Measurements from ENCODE around the gene PERM1. TPM values are rescaled to one million over a fixed set of nuclear protein-coding genes. Genes with fewer than 3 reads are reported as not detected.
A peak's percentile ranks its signal among the peaks of the same experiment; 100 is the strongest.
"Not testable (repeated sequence)": the region's sequence is repeated elsewhere in the genome, so short reads cannot be mapped to it uniquely, and the experiment has no call there.

The PERM1 gene
- total and polyA plus RNA-seq, 4 donors, result 0.06 to 0.45 (median 0.15) TPM; not detected in 1

DNA sequence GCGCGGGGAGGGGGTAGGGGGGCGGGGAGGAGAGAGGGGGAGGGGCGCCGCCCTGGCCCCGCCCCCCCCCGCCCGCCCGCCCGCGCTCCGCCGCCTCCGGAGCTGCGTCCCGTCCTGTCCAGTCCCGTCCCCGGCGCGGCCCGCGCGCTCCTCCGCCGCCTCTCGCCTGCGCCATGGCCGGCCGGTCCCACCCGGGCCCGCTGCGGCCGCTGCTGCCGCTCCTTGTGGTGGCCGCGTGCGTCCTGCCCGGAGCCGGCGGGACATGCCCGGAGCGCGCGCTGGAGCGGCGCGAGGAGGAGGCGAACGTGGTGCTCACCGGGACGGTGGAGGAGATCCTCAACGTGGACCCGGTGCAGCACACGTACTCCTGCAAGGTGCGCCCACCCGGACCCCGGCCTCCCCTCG, 38.1 kb upstream of the PERM1 start, which contains the start of gene AGRN:
Gene AGRN, plus strand, starts transcription at position 121 of the 405 bp plus-strand sequence. Its CDS starts 53 bp downstream, at position 174.
- Histone ChIP-seq H3K9ac (ENCODE audit: insufficient read depth in 1 of 2, low read length in 2 of 2) (no peak within 1 kb of the TSS), H3K4me1 (ENCODE audit: control insufficient read depth in 5 of 5, insufficient read depth in 5 of 5, low read length in 5 of 5) (peaks cover 0 to 27% (median 19%) of the 10 kb centered on the region in 5 donors), H3K36me3 (ENCODE audit: control insufficient read depth in 4 of 4, insufficient read depth in 4 of 4, low read length in 4 of 4) (no peaks in the 10 kb centered on the region), H3K27ac (ENCODE audit: low read depth in 1 of 2, low read length in 1 of 2) (peak within 1 kb of the TSS; percentile 66 to 67), H3K27me3 (ENCODE audit: control insufficient read depth in 3 of 3, insufficient read depth in 3 of 3, low read length in 2 of 3) (no peaks in the 10 kb centered on the region), H3K4me3 (peak within 1 kb of the TSS; percentile 72), H3K9me3 (ENCODE audit: control insufficient read depth in 4 of 4, insufficient read depth in 3 of 4, low read length in 3 of 4) (no peaks in the 10 kb centered on the region)
- 0% methylated on average over 24 to 52 of the region's 58 CpGs for WGBS, 2 donors
- DNase-seq (no peak), ATAC-seq (ENCODE audit: insufficient read depth, low FRiP score) (peak; percentile 5)
- TF ChIP-seq, protein P1, sequence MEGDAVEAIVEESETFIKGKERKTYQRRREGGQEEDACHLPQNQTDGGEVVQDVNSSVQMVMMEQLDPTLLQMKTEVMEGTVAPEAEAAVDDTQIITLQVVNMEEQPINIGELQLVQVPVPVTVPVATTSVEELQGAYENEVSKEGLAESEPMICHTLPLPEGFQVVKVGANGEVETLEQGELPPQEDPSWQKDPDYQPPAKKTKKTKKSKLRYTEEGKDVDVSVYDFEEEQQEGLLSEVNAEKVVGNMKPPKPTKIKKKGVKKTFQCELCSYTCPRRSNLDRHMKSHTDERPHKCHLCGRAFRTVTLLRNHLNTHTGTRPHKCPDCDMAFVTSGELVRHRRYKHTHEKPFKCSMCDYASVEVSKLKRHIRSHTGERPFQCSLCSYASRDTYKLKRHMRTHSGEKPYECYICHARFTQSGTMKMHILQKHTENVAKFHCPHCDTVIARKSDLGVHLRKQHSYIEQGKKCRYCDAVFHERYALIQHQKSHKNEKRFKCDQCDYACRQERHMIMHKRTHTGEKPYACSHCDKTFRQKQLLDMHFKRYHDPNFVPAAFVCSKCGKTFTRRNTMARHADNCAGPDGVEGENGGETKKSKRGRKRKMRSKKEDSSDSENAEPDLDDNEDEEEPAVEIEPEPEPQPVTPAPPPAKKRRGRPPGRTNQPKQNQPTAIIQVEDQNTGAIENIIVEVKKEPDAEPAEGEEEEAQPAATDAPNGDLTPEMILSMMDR (IDR thresholded peaks at IDR 0.05; ENCODE audit: control extremely low read depth, extremely low read depth), result no peak

DNA sequence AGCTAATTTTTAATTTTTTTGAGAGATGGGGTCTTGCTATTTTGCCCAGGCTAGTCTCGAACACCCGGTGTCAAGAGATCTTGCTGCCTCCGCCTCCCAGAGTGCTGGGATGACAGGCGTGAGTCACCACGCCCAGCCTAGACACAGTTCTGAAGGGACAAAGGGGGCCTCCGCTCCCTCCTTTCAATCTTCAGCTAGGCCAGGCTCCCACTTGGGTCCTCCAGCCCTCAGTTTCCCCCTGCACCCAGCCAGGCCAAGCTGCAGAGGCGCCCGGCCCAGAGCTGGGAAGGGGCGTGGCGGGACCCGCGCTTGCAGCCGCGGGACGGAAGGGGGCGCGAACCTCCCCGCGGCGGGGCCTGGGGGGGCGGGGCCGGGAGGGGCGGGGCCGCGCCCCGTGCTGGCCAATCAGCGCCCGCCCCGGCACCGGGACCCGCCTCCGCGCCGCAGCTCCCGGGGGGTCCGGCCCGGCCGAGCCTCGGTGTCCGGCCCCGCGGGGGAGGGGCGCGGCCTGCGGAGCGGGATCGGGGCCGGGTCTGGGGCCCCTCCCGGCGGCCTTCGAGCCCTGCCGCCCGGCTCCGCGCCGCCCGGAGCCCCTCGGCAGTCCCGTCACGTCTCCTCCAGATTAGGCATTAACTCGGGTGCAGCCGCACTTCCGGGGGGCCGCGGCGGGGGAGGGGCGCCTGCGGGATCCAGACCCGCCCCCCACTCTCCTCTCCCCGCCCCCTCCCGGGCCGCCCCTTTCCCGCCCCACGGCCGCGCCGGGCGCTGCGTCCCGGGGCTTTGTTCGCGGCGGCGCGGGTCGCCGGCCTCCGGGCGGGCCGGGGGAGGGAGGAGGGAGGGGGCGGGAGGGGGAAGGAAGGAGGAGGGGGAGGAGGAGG, 37.5 kb upstream of the PERM1 start:
- Histone ChIP-seq H3K27ac (ENCODE audit: low read depth in 1 of 2, low read length in 1 of 2) (peak overlapping the region; percentile 66), H3K4me1 (ENCODE audit: control insufficient read depth in 5 of 5, insufficient read depth in 5 of 5, low read length in 5 of 5) (peaks cover 0 to 23% (median 13%) of the 10 kb centered on the region in 5 donors), H3K9me3 (ENCODE audit: control insufficient read depth in 4 of 4, insufficient read depth in 3 of 4, low read length in 3 of 4) (no peaks in the 10 kb centered on the region), H3K36me3 (ENCODE audit: control insufficient read depth in 4 of 4, insufficient read depth in 4 of 4, low read length in 4 of 4) (no peaks in the 10 kb centered on the region), H3K4me3 (peak overlapping the region; percentile 30), H3K9ac (ENCODE audit: insufficient read depth in 1 of 2, low read length in 2 of 2) (no peak overlapping the region), H3K27me3 (ENCODE audit: control insufficient read depth in 3 of 3, insufficient read depth in 3 of 3, low read length in 2 of 3) (no peaks in the 10 kb centered on the region)
- DNase-seq, result peak; percentile 88 to 93 (median 90)
- ATAC-seq (ENCODE audit: insufficient read depth, low FRiP score), result peak; percentile 91
- TF ChIP-seq, protein P1 (IDR thresholded peaks at IDR 0.05; ENCODE audit: control extremely low read depth, extremely low read depth), result peak; percentile 20
- WGBS, 2 donors, result 1 to 4% methylated on average over 21 to 84 of the region's 91 CpGs

DNA sequence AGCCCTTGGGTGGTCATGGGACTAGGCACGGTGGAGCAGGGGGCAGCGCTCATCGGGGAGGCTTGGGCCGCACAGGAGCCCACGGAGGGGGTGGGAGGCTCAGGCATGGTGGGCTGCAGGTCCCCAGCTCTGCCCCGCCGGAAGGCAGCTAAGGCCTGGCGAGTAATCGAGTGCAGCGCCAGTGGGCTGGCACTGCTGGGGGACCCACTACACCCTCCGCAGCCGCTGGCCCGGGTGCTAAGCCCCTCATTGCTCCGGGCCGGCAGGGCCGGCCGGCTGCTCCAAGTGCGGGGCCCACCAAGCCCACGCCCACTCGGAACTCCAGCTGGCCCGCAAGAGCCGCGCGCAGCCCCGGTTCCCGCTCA, 36.4 kb upstream of the PERM1 start:
- 94 to 96% methylated on average over 21 to 26 of the region's 26 CpGs for WGBS, 2 donors
- H3K4me3 ChIP-seq; H3K9ac ChIP-seq (ENCODE audit: insufficient read depth in 1 of 2, low read length in 2 of 2); H3K9me3 ChIP-seq (ENCODE audit: control insufficient read depth in 4 of 4, insufficient read depth in 3 of 4, low read length in 3 of 4); H3K36me3 ChIP-seq (ENCODE audit: control insufficient read depth in 4 of 4, insufficient read depth in 4 of 4, low read length in 4 of 4); DNase-seq; ATAC-seq (ENCODE audit: insufficient read depth, low FRiP score); H3K27me3 ChIP-seq (ENCODE audit: control insufficient read depth in 3 of 3, insufficient read depth in 3 of 3, low read length in 2 of 3); H3K27ac ChIP-seq (ENCODE audit: low read depth in 1 of 2, low read length in 1 of 2): not testable (repeated sequence)
- H3K4me1 ChIP-seq (ENCODE audit: control insufficient read depth in 5 of 5, insufficient read depth in 5 of 5, low read length in 5 of 5), result peaks cover 0 to 27% (median 6%) of the 10 kb centered on the region in 5 donors

DNA sequence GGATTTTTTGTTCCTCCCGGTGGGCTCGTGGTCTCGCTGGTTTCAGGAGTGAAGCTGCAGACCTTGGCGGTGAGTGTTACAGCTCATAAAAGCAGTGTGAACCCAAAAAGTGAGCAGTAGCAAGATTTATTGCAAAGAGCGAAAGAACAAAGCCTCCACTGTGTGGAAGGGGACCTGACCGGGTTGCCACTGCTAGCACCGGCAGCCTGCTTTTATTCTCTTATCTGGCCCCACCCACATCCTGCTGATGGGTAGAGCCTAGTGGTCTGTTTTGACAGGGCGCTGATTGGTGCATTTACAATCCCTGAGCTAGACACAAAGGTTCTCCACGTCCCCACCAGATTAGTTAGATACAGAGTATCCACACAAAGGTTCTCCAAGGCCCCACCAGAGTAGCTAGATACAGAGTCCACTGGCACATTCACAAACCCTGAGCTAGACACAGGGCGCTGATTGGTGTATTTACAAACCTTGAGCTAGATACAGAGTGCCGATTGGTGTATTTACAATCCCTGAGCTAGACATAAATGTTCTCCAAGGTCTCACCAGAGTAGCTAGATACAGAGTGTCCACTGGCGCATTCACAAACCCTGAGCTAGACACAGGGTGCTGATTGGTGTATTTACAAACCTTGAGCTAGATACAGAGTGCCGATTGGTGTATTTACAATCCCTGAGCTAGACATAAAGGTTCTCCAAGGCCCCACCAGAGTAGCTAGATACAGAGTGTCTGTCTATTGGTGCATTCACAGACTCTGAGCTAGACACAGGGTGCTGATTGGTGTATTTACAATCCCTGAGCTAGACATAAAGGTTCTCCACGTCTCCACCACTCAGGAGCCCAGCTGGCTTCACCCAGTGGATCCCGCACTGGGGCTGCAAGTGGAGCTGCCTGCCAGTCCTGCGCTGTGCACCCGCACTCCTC, 35.8 kb upstream of the PERM1 start:
- ATAC-seq (ENCODE audit: insufficient read depth, low FRiP score); H3K27ac ChIP-seq (ENCODE audit: low read depth in 1 of 2, low read length in 1 of 2); H3K9ac ChIP-seq (ENCODE audit: insufficient read depth in 1 of 2, low read length in 2 of 2); H3K27me3 ChIP-seq (ENCODE audit: control insufficient read depth in 3 of 3, insufficient read depth in 3 of 3, low read length in 2 of 3); H3K9me3 ChIP-seq (ENCODE audit: control insufficient read depth in 4 of 4, insufficient read depth in 3 of 4, low read length in 3 of 4); H3K36me3 ChIP-seq (ENCODE audit: control insufficient read depth in 4 of 4, insufficient read depth in 4 of 4, low read length in 4 of 4); DNase-seq; H3K4me3 ChIP-seq: not testable (repeated sequence)
- peaks cover 0 to 30% (median 6%) of the 10 kb centered on the region in 5 donors for H3K4me1 ChIP-seq (ENCODE audit: control insufficient read depth in 5 of 5, insufficient read depth in 5 of 5, low read length in 5 of 5)
- WGBS, 2 donors, result 81 to 89% methylated on average over 16 to 17 of the region's 17 CpGs
